ENCODE measurements around the gene GPR155.
"Not testable (repeated sequence)": the region's sequence is repeated elsewhere in the genome, so short reads cannot be mapped to it uniquely, and the experiment has no call there.

GPR155 gene

DNA sequence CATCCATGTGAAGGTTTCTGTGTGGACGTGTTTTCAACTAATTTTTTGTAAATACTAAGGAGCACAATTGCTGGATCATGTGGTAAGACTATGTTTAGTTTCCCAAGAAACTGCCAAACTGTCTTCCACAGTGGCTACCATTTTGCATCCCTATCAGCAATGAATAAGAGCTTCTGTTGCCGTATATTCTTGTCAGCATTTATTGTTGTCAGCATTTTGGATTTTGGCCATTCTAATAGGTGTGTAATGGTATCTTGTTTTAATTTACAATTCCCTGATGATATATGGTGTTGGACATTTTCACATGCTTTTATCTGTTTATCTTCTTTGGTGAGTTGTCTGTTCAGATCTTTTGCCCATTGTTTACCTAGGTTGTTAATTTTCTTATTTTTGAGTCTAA lies 56.8 kb downstream of the GPR155 start:
- TF ChIP-seq POLR2AphosphoS5 (IDR thresholded peaks at IDR 0.05; ENCODE audit: low read depth, low read length) (no peak), TAF1 (IDR thresholded peaks at IDR 0.05; ENCODE audit: borderline replicate concordance, low read depth, low read length) (no peak), POLR2A (IDR thresholded peaks at IDR 0.05; ENCODE audit: low read depth, low read length) (no peak)
- FAIRE-seq (no peak), DNase-seq (ENCODE audit: insufficient read length) (no peak)

GRCh38 chr2:174428214-174428613 lies 58.6 kb downstream of the GPR155 start:
- TF ChIP-seq TAF1 (IDR thresholded peaks at IDR 0.05; ENCODE audit: borderline replicate concordance, low read depth, low read length) (no peak), POLR2A (IDR thresholded peaks at IDR 0.05; ENCODE audit: low read depth, low read length) (no peak), POLR2AphosphoS5 (IDR thresholded peaks at IDR 0.05; ENCODE audit: low read depth, low read length) (no peak)

DNA sequence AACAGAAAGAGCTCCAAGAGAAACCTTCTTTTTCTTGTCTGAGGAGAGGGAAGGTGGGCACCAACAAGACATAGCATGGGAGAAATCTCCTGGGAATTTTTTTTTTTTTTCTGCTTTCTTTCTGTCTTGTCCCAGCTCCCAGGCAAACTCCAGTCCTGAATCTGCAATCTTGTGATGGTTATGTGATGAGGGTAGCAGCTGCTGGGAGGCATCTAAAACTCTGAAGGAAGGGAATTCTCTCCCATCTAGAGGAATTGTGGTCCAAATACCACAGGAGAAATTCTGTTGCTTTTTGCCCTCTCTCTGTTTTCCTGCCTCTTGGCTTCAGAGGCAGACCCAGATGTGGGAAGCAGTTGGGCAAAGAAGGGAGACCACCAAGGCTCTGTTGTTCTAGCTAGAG lies 74.6 kb downstream of the GPR155 start:
- DNase-seq (ENCODE audit: insufficient read length), result no peak
- no peak for FAIRE-seq
- TF ChIP-seq TAF1 (IDR thresholded peaks at IDR 0.05; ENCODE audit: borderline replicate concordance, low read depth, low read length) (no peak), POLR2A (IDR thresholded peaks at IDR 0.05; ENCODE audit: low read depth, low read length) (no peak), POLR2AphosphoS5 (IDR thresholded peaks at IDR 0.05; ENCODE audit: low read depth, low read length) (no peak)

More at GRCh38 chr2:174428214-174428613, 58.6 kb downstream of the GPR155 start:
- FAIRE-seq (peak; percentile 57), DNase-seq (ENCODE audit: insufficient read length) (no peak)

GRCh38 chr2:174410039-174410438 lies 76.8 kb downstream of the GPR155 start:
- not testable (repeated sequence) for DNase-seq (ENCODE audit: insufficient read length); FAIRE-seq

- FAIRE-seq, result no peak
- TF ChIP-seq TAF1 (IDR thresholded peaks at IDR 0.05; ENCODE audit: borderline replicate concordance, low read depth, low read length), result no peak
- TF ChIP-seq POLR2AphosphoS5 (IDR thresholded peaks at IDR 0.05; ENCODE audit: low read depth, low read length), result no peak
- DNase-seq (ENCODE audit: insufficient read length), result no peak
Measured at GRCh38 chr2:174403628-174404027, 83.2 kb downstream of the GPR155 start.

DNA sequence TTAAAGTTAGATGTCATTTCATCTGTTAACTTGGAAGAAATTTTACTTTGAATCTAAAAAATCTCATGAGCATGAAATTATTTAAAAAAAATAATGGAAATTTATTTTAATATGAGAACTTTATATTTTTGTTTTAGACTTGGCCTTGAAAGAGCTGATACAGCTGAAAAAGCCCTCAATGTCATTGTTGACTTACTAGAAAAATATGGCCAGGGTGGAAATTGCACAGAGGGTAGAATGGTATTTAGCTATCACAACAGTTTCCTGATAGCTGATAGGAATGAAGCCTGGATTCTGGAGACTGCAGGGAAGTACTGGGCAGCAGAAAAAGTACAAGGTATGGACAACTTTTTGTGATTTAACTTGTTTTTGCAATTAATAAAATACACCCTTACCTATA lies 86.0 kb downstream of the GPR155 start:
- DNase-seq (ENCODE audit: insufficient read length) (no peak), FAIRE-seq (no peak)
- no peak for TF ChIP-seq POLR2AphosphoS5 (IDR thresholded peaks at IDR 0.05; ENCODE audit: low read depth, low read length)
- no peak for TF ChIP-seq TAF1 (IDR thresholded peaks at IDR 0.05; ENCODE audit: borderline replicate concordance, low read depth, low read length)
- TF ChIP-seq POLR2A (IDR thresholded peaks at IDR 0.05; ENCODE audit: low read depth, low read length), result no peak

DNA sequence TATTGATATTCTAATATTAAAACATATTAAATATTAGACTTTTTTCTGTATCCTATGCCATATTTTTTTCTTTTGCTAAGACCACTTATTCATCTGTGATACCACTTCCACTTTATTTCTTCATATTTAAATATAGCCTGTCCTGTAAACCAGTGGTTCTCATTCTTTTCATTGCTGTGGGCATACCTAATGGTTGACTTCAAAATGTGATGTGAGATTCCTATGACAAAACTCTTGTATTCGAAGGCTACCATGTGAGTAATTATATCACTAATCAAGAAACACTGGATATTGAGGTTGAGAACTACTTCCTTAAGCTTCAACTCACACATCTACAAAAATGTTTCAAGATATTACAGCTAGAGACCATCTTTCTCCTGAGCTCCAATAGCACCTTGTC lies 87.7 kb downstream of the GPR155 start:
- DNase-seq (ENCODE audit: insufficient read length) (no peak), FAIRE-seq (no peak)
- TF ChIP-seq POLR2A (IDR thresholded peaks at IDR 0.05; ENCODE audit: low read depth, low read length) (no peak), TAF1 (IDR thresholded peaks at IDR 0.05; ENCODE audit: borderline replicate concordance, low read depth, low read length) (no peak), POLR2AphosphoS5 (IDR thresholded peaks at IDR 0.05; ENCODE audit: low read depth, low read length) (no peak)

- no peak for FAIRE-seq
- no peak for DNase-seq (ENCODE audit: insufficient read length)
- TF ChIP-seq TAF1 (IDR thresholded peaks at IDR 0.05; ENCODE audit: borderline replicate concordance, low read depth, low read length), result no peak
Measured at GRCh38 chr2:174397773-174398172, 89.1 kb downstream of the GPR155 start.

GRCh38 chr2:174395969-174396630 lies 90.7 kb downstream of the GPR155 start:
- FAIRE-seq, result no peak
- TF ChIP-seq TAF1 (IDR thresholded peaks at IDR 0.05; ENCODE audit: borderline replicate concordance, low read depth, low read length), result no peak
- no peak for TF ChIP-seq POLR2AphosphoS5 (IDR thresholded peaks at IDR 0.05; ENCODE audit: low read depth, low read length)
- no peak for TF ChIP-seq POLR2A (IDR thresholded peaks at IDR 0.05; ENCODE audit: low read depth, low read length)
- no peak for DNase-seq (ENCODE audit: insufficient read length)

GRCh38 chr2:174395284-174395968 lies 91.4 kb downstream of the GPR155 start, which contains the start of gene SCRN3:
TSS of gene SCRN3 (plus strand) at chr2:174395730. CDS start at chr2:174398284, 2,554 bp downstream.
- DNase-seq (ENCODE audit: insufficient read length) (peak; percentile 74), FAIRE-seq (peak; percentile 96)
- TF ChIP-seq TAF1 (IDR thresholded peaks at IDR 0.05; ENCODE audit: borderline replicate concordance, low read depth, low read length) (no peak), POLR2A (IDR thresholded peaks at IDR 0.05; ENCODE audit: low read depth, low read length) (peak; percentile 63), POLR2AphosphoS5 (IDR thresholded peaks at IDR 0.05; ENCODE audit: low read depth, low read length) (peak; percentile 32; the same call in 1 of the 2 replicates)

DNA sequence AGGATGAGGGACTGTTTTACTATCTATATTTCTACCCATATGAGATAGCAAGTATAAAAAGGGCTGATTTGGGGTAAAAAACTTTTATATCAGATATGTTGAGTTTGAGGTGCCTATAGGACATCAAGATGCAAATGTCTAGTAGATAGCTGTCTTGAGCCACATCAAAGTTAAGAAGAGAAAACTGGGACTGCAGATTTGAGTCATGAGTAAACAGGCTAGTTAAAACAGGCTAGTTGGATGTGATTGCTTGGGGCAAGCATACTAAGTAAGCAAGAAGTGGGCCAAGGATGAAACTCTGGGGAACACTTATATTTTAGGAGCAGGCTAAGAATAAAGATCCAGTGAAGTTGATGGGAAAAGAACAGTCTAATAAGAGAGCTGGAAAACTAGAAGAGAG lies 94.1 kb downstream of the GPR155 start:
- TF ChIP-seq POLR2A (IDR thresholded peaks at IDR 0.05; ENCODE audit: low read depth, low read length), result no peak
- TF ChIP-seq TAF1 (IDR thresholded peaks at IDR 0.05; ENCODE audit: borderline replicate concordance, low read depth, low read length), result no peak
- TF ChIP-seq POLR2AphosphoS5 (IDR thresholded peaks at IDR 0.05; ENCODE audit: low read depth, low read length), result no peak
- DNase-seq (ENCODE audit: insufficient read length), result no peak
- FAIRE-seq, result no peak

DNA sequence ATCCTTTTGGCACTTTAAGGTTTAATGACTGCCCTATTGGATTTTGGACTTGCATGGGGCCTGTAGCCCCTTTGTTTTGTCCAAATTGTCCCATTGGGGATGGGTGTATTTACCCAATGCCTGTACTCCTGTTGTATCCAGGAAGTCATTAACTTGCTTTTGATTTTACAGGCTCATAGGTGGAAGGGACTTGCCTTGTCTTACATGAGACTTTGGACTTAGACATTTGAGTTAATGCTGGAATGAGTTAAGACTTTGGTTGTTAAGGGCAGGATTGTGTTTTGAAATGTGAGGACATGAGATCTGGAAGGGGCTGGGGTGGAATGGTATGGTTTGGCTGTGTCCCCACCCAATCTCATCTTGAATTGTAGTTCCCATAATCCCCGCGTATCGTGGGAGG lies 96.5 kb downstream of the GPR155 start:
- not testable (repeated sequence) for FAIRE-seq

More for the DNA sequence above, 96.5 kb downstream of the GPR155 start:
- DNase-seq (ENCODE audit: insufficient read length), result not testable (repeated sequence)
